ENCODE measurements around the gene WDR70.

- TF ChIP-seq CTCF (conservative IDR thresholded peaks at IDR 0.05 in 1 of 2, IDR thresholded peaks at IDR 0.05 in 1 of 2; ENCODE audit: low read depth in 1 of 2, low read length in 2 of 2) = no peak
- TF ChIP-seq EZH2 (IDR thresholded peaks at IDR 0.05; ENCODE audit: low read length, missing control alignments) = no peak
Observed at GRCh38 chr5:37511646-37512045, 132.5 kb downstream of the WDR70 start.

All from fibroblast of lung (primary cell).